CD1c-positive myeloid dendritic cell (primary cell): ENCODE measurements around the gene NLRP8.
"Not testable (repeated sequence)": the region's sequence is repeated elsewhere in the genome, so short reads cannot be mapped to it uniquely, and the experiment has no call there.

ENCODE experiments used
- DNase-seq: peaks from one replicate; pipeline ENCODE4 v3.0.0-alpha.2; 2016; ENCODE audit errors: extremely low spot score

NLRP8 gene

GRCh38 chr19:55973982-55974381 is 26.4 kb downstream of the NLRP8 start:
- DNase-seq, result no peak

GRCh38 chr19:55980415-55980814 is 32.8 kb downstream of the NLRP8 start:
- no peak for DNase-seq

- DNase-seq, result no peak
These were observed 37.6 kb downstream of the NLRP8 start for GRCh38 chr19:55985254-55985653.

- DNase-seq, result no peak
These were observed 38.9 kb downstream of the NLRP8 start, which contains the start of gene NLRP5 for GRCh38 chr19:55986487-55986886. Gene NLRP5, plus strand, starts transcription at chr19:55986775.

- no peak for DNase-seq
These were observed 43.2 kb downstream of the NLRP8 start for GRCh38 chr19:55990831-55991230.

GRCh38 chr19:55993492-55993891 is 45.9 kb downstream of the NLRP8 start:
- no peak for DNase-seq

- no peak for DNase-seq
These were observed 67.1 kb downstream of the NLRP8 start for GRCh38 chr19:56014765-56015164.

- no peak for DNase-seq
These were observed 68.1 kb downstream of the NLRP8 start for GRCh38 chr19:56015756-56016155.

- DNase-seq, result not testable (repeated sequence)
These were observed 71.7 kb downstream of the NLRP8 start for GRCh38 chr19:56019325-56019724.

- DNase-seq, result not testable (repeated sequence)
These were observed 72.8 kb downstream of the NLRP8 start for GRCh38 chr19:56020355-56020975.

- DNase-seq, result no peak
These were observed 79.1 kb downstream of the NLRP8 start for GRCh38 chr19:56026769-56027168.
